GM19025 (cell line): ENCODE data around the gene RBM6.
"Not testable (repeated sequence)": the region's sequence is repeated elsewhere in the genome, so short reads cannot be mapped to it uniquely, and the experiment has no call there.

ENCODE experiments used
- ATAC-seq: cut with Tn5 transposase; IDR thresholded peaks from one replicate; pipeline ENCODE4 v1.9.1; 2021; ENCODE audit warnings: mild to moderate bottlenecking, low read depth, moderate library complexity; ENCODE audit not compliant: unreplicated experiment

Gene RBM6

DNA sequence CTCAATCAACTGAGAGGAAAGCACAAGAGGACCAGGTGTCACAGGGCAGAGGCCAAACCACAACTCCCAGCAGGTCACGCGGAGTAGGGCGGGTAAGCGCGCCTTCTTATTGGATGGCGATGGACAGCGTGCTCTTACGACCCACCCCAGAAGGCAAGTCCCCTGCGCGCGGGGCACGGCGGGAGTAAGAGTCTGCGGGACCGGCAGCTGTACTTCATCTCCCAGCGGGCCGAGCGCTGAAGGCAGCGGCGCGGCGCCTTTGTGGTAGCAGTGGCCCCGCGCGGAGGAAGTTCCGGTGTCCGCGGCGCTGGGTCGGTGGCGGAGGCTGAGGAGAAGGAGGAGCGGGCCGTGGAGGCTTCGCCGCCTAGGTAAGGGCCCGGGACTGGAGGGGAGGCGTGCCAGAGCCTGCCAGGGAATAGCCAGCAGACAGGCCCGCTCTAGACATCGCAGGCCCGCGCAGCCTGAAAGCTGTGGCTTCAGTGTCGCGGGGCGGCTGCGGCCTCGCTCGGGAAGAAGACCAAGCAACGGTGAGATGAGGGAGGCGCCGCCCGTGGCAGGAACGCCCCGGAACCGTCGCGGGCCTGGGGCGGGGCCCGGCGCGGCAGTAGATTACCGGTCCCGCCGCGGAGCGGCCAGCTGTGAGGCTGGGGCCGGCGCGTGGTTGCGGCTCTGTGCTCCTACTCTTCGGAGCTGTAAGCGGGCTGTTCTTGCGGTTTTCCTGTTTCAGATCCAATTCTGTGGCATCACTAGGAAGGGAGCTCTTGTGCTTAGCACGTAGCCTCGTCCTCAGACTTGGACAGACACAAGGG is at the start of gene RBM6:
RBM6 (plus strand) TSS at position 293 of the 809 bp plus-strand sequence. CDS start 22,492 bp downstream, outside the sequence.
- peak; percentile 90 for ATAC-seq

GRCh38 chr3:49895791-49896190 is 44.2 kb upstream of the RBM6 start:
- ATAC-seq: no peak

- ATAC-seq: no peak
Measured at GRCh38 chr3:49896345-49896744, 43.6 kb upstream of the RBM6 start.

GRCh38 chr3:49898991-49899390 is 41.0 kb upstream of the RBM6 start:
- no peak for ATAC-seq

DNA sequence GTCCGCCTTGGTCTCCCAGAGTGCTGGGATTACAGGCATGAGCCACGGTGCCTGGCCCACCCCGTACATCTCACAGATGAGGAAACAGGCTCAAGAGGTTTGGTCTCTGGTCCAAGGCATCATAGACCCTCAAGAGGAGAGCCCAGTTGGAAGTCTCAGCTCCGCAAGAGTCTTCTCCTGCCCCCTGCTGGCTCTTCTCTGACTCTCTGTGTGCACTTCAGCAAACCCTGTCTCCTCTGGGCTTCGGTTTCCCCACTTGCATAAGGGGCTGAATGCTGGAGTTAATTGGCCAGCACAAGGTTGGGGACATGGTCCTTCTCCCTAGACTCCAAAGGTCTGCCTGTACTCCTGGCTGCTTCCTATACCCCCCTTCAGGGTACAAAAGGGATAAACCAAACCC is 40.1 kb upstream of the RBM6 start:
- no peak for ATAC-seq

DNA sequence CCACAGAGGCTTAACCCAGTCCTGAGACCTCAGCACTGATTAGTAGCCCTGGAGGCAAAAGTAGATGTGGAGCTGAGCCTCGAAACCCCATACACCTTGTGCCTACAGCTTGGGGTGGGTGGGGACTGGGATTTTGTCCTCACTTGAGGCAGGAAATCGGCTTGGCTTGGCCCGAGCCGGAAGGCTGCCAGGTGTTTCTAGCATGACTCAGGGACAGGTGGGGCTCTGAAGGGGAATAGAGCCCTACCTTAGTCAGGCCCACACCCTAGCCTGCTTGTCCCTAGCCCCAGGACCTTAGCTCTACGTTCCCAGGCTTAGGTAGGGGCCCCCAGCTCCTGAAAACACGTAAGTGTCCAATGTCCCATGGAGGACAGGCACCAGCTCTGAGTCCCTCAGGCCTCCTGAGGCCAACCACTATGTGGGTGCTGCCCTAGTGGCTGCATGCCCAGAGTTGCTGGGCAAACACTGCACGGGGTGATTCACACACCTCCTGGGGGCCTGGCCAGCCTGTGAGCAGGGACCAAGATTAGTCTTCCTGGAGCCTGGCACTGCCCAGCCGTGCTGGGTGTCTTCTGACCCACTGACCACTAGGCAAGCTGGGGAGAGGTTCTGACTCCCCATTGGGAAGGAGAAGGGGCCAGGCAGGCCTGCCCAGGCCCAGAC is 39.3 kb upstream of the RBM6 start:
- no peak for ATAC-seq

- ATAC-seq: no peak
Measured at GRCh38 chr3:49901366-49902339, 38.3 kb upstream of the RBM6 start.

DNA sequence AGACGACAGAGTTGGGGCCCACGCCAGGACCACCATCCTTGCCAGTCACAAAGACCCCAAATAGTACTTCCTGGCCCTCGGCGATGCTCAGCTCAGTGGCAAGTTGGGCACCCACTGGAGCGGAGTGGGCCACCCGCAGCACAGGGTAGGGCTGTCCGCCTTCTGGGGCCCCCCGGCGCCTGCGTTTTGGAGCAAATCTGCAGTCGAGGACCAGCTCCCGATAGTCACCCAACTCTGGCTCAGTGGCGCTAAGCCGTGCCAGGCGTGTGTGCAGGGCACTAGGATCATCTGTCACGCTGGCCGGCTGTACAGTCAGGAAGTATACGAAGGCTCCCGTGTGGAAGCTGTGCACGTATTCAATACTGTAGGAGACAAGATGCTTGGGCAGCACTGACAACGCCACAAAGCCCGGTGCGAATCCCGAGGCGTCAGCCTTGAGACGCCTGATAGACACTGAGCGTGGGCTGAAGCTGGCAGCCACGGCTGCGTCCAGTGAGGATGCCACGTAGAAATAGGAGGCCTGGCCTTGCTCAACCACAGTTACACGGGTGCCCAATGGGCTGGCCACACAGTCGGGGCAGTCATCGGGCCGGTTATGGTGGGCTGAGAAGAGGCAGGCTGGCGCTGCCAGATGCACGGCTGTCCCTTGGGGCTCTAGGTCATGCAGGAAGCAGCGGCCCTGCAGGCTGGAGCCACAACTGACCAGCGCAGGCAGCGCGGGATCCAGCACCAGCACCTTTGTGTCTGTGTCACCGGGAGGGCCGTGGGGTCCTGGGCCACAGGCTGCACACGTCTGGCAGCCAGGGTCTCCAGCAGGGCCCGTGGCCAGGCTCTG is 37.2 kb upstream of the RBM6 start:
- no peak for ATAC-seq

DNA sequence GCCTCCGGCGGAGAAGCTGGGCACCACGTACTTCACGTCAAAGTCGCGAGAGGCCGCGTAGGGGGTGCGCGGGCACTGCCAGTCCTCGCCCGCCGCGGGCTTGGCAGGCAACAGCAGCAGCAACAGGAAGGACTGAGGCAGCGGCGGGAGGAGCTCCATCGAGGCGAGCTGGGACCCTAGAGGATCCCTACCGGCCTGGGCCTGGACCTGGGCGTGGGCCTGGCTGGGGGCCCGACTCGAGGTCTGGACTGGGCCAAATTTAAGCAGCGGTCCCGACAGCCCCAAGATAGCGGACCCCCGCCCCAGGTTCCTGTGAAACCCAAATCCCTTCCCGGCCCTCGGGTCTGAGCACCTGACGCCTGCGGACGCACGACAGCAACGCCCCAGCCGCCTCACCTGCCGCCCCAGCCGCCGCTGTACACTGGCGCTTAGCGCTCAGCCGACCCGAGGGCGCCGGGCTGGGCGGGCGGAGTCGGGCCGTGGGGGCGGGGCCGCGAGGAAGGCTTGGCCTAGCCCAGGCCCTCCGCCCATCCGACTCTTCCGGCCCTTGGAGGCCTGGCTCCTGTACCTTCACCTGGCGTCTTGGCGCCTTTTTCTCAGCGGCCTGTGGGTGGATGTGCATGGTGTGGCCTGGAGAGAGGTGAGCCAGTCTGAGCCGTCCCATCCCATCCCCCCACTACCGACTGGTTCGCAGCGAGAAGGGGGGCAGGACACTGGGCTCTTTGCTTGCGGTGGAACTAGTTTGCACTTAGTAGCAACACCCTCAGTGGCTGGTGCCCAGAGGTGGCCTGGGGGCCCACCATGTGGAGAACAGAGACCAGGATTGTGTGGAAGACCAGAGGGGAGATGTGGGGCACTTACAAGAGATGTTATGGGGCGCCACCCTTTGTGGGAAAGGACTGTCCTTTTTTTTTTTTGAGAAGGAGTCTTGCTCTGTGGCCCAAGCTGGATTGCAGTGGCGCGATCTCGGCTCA is 36.2 kb upstream of the RBM6 start, which contains the start of gene MST1R:
MST1R (minus strand) TSS at position 423 of the 974 bp plus-strand sequence; CDS start at position 159, 264 bp downstream.
- peak; percentile 62 for ATAC-seq

DNA sequence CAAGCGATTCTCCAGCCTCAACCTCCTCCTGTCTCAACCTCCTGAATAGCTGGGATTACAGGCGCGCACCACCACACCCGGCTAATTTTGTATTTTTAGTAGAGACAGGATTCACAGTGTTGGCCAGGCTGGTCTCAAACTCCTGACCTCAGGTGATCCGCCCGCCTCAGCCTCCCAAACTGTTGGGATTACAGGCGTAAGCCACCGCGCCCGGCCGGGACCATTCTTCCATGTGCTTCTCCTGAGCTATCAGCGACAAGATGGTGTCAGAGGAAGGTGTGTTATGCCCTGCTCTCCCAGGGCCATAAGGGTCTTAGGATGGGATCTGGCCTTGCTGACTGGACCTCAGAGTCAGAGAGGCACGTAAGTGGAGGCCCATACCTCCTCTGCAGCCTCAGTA is 35.5 kb upstream of the RBM6 start:
- not testable (repeated sequence) for ATAC-seq

DNA sequence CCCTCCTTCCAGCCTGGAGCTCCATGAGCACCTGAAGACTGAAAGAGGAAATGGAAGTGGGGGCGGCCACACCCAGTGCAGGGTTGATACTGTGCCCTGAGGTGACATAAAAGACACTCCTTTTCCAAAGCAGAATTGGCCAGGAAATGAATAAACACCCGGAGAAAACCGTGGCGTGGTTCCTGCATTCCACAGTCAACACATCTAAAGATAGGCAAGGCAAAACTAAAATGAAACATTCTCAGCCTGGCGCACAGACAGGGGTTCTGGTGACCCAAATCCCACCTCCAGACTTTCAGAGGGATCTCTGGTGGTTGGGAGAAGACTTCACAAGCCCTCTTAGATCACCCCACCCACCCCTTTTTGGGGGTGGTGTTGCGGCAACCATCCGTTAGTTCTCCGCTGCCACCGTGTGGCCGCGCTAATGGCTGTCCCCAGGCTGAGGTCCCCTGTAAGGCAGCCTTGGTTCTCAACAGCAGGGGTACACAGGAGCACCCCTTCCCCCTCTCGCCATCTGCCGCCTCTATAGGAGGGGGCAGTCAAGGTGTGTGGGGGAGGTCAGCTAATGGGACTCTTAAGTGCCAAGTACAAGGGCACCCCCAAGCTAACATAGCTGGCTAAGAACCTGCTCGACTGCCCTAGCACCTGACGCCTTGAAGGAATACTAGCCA is 33.7 kb upstream of the RBM6 start:
- ATAC-seq: no peak

GRCh38 chr3:49908373-49909199 is 31.4 kb upstream of the RBM6 start:
- ATAC-seq: no peak

DNA sequence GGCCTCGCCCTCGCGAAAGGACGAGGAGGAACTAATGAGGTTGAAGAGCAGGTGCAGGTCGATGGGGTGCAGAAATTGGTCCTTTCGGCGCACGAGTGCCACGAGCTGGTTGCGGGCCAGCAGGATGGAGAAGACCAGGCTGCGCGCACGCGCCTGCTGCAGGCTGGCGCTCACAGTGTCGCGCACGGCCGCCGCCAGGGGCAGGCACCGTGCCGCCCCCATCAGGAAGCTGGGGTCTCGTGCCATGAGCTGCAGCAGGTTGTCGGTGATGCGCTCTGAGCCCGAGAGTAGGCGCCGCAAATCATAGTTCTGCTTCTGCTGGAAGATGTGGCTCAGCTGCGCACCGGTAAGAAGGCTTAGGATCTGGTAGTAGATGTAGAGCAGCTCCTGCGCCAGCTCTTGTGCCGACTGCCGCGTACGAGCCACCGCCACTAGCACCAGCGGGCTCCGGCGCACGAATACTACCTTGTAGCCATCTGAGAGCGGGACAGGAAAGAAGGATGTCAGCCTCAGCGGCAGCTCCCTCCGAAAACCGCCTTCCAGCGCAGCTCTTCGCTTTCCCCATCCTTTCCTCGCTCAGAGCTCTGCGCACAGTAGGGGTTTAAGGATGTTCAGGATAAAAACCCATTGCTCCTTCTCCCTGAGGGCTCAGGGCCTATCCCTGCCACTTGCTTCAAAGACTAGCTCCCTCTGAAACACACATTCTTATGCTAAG is 29.4 kb upstream of the RBM6 start:
- ATAC-seq: no peak

DNA sequence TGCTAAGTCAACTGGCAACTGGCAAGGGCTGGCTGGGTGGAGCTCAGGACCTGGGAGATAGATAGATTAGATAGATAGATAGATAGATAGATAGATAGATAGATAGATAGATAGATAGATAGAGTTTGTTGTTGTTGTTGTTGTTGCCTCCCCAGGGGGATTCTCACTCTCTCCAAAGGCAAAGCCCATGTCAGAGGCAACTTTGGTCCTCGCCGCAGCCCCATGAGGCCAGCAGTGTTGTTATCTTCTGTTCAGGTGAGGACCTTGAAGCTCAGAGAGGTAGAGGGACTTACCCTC is 28.9 kb upstream of the RBM6 start:
- no peak for ATAC-seq

- no peak for ATAC-seq
Measured at GRCh38 chr3:49911611-49912010, 28.3 kb upstream of the RBM6 start.

- ATAC-seq: no peak
Measured at GRCh38 chr3:49912881-49913281, 27.1 kb upstream of the RBM6 start.

GRCh38 chr3:49914906-49915305 is 25.0 kb upstream of the RBM6 start:
- ATAC-seq: no peak
